SU-DHL-6 (cell line): Measurements from ENCODE around the gene PDP2.
A peak's percentile ranks its signal among the peaks of the same experiment; 100 is the strongest.

Experiments used
- EZH2phosphoT487 ChIP-seq: fragments of 200-600 bp; sonication (generic), shearing (Covaris generic); conservative IDR thresholded peaks from 2 replicates; pipeline ENCODE4 v1.6.1; 2018; ENCODE audit warnings: mild to moderate bottlenecking, antibody characterized with exemption, low read length, moderate library complexity, mixed read lengths
- TF ChIP-seq, protein P1 (sequence below): fragments of 200-600 bp; sonication (generic); IDR thresholded peaks from one replicate; pipeline ENCODE4 v1.5.1; 2017; ENCODE audit warnings: antibody characterized with exemption, mild to moderate bottlenecking, low read length, moderate library complexity; ENCODE audit not compliant: insufficient read depth, poor library complexity, severe bottlenecking

DNA sequence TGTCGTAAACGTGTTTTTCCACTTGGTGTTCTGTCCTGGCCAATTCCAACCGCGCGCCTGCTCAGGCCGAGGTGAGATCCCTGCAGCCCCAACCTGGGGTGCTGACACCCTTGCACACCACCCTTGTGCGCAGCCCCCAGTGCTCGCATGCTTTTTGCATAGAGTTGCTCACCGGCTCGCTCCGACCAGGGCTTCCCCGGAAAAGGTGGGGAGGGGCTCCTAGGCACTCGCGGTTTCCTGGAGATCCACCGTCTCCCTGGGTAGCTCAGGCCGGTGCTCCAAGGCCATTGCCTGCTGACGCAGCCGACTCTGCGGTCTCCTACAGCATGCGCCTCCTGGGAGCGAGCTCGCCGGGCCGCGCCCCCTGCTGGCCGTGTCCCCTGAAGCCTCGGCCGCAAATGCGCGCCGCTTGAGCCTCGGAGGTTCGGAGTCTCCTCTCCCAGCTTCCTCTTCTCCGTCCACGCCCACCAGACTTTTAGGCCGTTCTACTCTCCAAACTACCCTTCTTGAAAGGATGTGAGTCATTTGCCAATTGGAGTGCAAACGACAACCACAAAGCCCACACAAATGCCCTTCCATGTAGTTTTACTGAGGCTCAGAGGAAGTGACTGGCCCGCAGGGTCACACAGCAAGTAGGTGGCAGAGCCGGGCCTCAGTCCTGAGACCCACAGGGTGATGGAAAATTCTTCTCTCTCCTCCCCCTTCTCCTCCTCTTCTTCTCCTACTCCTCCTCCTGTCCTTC, 7.2 kb upstream of the PDP2 start:
- TF ChIP-seq, protein P1, sequence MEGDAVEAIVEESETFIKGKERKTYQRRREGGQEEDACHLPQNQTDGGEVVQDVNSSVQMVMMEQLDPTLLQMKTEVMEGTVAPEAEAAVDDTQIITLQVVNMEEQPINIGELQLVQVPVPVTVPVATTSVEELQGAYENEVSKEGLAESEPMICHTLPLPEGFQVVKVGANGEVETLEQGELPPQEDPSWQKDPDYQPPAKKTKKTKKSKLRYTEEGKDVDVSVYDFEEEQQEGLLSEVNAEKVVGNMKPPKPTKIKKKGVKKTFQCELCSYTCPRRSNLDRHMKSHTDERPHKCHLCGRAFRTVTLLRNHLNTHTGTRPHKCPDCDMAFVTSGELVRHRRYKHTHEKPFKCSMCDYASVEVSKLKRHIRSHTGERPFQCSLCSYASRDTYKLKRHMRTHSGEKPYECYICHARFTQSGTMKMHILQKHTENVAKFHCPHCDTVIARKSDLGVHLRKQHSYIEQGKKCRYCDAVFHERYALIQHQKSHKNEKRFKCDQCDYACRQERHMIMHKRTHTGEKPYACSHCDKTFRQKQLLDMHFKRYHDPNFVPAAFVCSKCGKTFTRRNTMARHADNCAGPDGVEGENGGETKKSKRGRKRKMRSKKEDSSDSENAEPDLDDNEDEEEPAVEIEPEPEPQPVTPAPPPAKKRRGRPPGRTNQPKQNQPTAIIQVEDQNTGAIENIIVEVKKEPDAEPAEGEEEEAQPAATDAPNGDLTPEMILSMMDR: peak; percentile 95
- no peak for TF ChIP-seq EZH2phosphoT487
